Sigmoid colon (tissue), 7 donors: ENCODE data around the gene SPSB1. TPM values are rescaled to one million over a fixed set of nuclear protein-coding genes. Genes with fewer than 3 reads are reported as not detected.

Source experiments
- DNase-seq: peaks from one replicate; pipeline ENCODE4 v3.0.0-alpha.2; 2019
- H3K27ac ChIP-seq, 4 donors: fragments of 200-600 bp; sonication (generic); one replicate each; pipeline ENCODE4 v1.5.1; 2016 to 2019; ENCODE audit warnings: mild to moderate bottlenecking in 1 of 4
- H3K27me3 ChIP-seq, 3 donors: fragments of 200-600 bp; sonication (generic); one replicate each; pipeline ENCODE4 v1.5.1; 2019; ENCODE audit warnings: mild to moderate bottlenecking in 1 of 3
- H3K36me3 ChIP-seq, 4 donors: fragments of 200-600 bp; sonication (generic); one replicate each; pipeline ENCODE4 v1.5.1; 2016 to 2019
- H3K4me1 ChIP-seq, 4 donors: fragments of 200-600 bp; sonication (generic); one replicate each; pipeline ENCODE4 v1.5.1; 2017 to 2019
- H3K4me3 ChIP-seq, 4 donors: fragments of 200-600 bp; sonication (generic); one replicate each; pipeline ENCODE4 v1.5.1; 2017 to 2019; ENCODE audit warnings: mild to moderate bottlenecking in 2 of 4, moderate library complexity in 1 of 4
- H3K9me3 ChIP-seq, 4 donors: fragments of 200-600 bp in 3 of 4; sonication (generic) in 3 of 4; one replicate each; pipeline versions ENCODE4 v1.5.1 to v1.6.1; 2013 to 2019
- CTCF ChIP-seq, 4 experiments: fragments of 450-650 bp in 3 of 4; fragments of 200-600 bp in 1 of 4; IDR thresholded peaks; one replicate each; pipeline ENCODE4 v1.5.1; 2016 to 2019; ENCODE audit warnings: antibody characterized with exemption in 4 of 4, mild to moderate bottlenecking in 3 of 4, moderate library complexity in 2 of 4
- EP300 ChIP-seq, 4 donors: sonication (generic); formaldehyde crosslinking; IDR thresholded peaks; one replicate each; pipeline ENCODE4 v1.6.1; 2017; ENCODE audit warnings: antibody characterized with exemption in 4 of 4
- POLR2A ChIP-seq, 2 donors: fragments of 450-650 bp; IDR thresholded peaks; one replicate each; pipeline ENCODE4 v1.6.1; 2016; ENCODE audit warnings: antibody characterized with exemption in 2 of 2, mild to moderate bottlenecking in 2 of 2, moderate library complexity in 2 of 2
- POLR2AphosphoS5 ChIP-seq, 4 donors: sonication (generic); formaldehyde crosslinking; IDR thresholded peaks; one replicate each; pipeline ENCODE4 v1.6.1; 2017; ENCODE audit warnings: antibody characterized with exemption in 4 of 4
- WGBS, 2 donors: extraction: QIAGEN DNeasy Blood & Tissue Kit; methylation state at CpG; one replicate each; pipeline ENCODE4 v1.1.7; 2013; 5-methylcytosine and 5-hydroxymethylcytosine counted together
- intact Hi-C: fragments of 100-400 bp; cut with DNase I; formaldehyde crosslinking; loops from one replicate; pipeline ENCODE4 v1.15.1; 2023
- polyA plus RNA-seq, 3 donors: library from polyadenylated mRNA; stranded (reverse); fragments of 200-250 nt; gene quantifications; one replicate each; pipeline ENCODE4 v1.2.3, GENCODE V29; 2013
- total RNA-seq, 4 donors: library from RNA; depleted of rRNA; stranded (reverse); fragments of >200 nt; gene quantifications; one replicate each; pipeline ENCODE4 v1.1.0, GENCODE V29; 2016
- donor health status: healthy with polysubstance abuse.
- donor health status: Bipolar disorder and iron deficiency.
- donor health status: healthy.

The SPSB1 gene
- total and polyA plus RNA-seq, 7 donors, result 17.4 to 34.3 (median 26.4) TPM

GRCh38 chr1:9317072-9317471 is 24.4 kb downstream of the SPSB1 start:
- Histone ChIP-seq H3K4me1 (peaks cover 0 to 100% (median 87%) of the 10 kb centered on the region in 4 donors), H3K4me3 (no peak overlapping the region), H3K27ac (peak overlapping the region; percentile 59 to 87 (median 86)), H3K9me3 (no peaks in the 10 kb centered on the region), H3K36me3 (no peaks in the 10 kb centered on the region), H3K27me3 (no peaks in the 10 kb centered on the region)
- no peak for TF ChIP-seq CTCF (IDR thresholded peaks at IDR 0.05)
- no peak for TF ChIP-seq POLR2AphosphoS5 (IDR thresholded peaks at IDR 0.05)
- no peak for TF ChIP-seq EP300 (IDR thresholded peaks at IDR 0.05)
- no peak for TF ChIP-seq POLR2A (IDR thresholded peaks at IDR 0.05)
- WGBS, 2 donors, result 84 to 90% methylated on average over 7 of the region's 7 CpGs
- no peak for DNase-seq
- intact Hi-C loops, result no loop called here

- peak overlapping the region; percentile 59 to 87 (median 86) for H3K27ac ChIP-seq
- no peaks in the 10 kb centered on the region for H3K9me3 ChIP-seq
- TF ChIP-seq POLR2AphosphoS5 (IDR thresholded peaks at IDR 0.05) (peak in 3 of 4 donors; percentile 57 to 78 (median 67)), EP300 (IDR thresholded peaks at IDR 0.05) (peak in 2 of 4 donors; percentile 62 to 66), POLR2A (IDR thresholded peaks at IDR 0.05) (no peak), CTCF (IDR thresholded peaks at IDR 0.05) (no peak)
- WGBS, 2 donors, result 50 to 78% methylated on average over 28 of the region's 28 CpGs
- H3K36me3 ChIP-seq, result no peaks in the 10 kb centered on the region
- DNase-seq, result peak; percentile 90
- H3K4me3 ChIP-seq, result peak overlapping the region in 3 of 4 donors; percentile 4 to 12 (median 12)
- no peaks in the 10 kb centered on the region for H3K27me3 ChIP-seq
- intact Hi-C loops, result no loop called here
- H3K4me1 ChIP-seq, result peaks cover 0 to 100% (median 86%) of the 10 kb centered on the region in 4 donors
Measured at GRCh38 chr1:9317591-9318417, 25.1 kb downstream of the SPSB1 start.

- Histone ChIP-seq H3K36me3 (no peaks in the 10 kb centered on the region), H3K4me1 (peaks cover 0 to 100% (median 90%) of the 10 kb centered on the region in 4 donors), H3K27me3 (no peaks in the 10 kb centered on the region), H3K4me3 (no peak overlapping the region), H3K27ac (peak overlapping the region in 3 of 4 donors; percentile 85 to 87 (median 86)), H3K9me3 (no peaks in the 10 kb centered on the region)
- no peak for DNase-seq
- 86 to 90% methylated on average over 20 of the region's 20 CpGs for WGBS, 2 donors
- intact Hi-C loops, result no loop called here
- no peak for TF ChIP-seq CTCF (IDR thresholded peaks at IDR 0.05)
- no peak for TF ChIP-seq EP300 (IDR thresholded peaks at IDR 0.05)
- no peak for TF ChIP-seq POLR2AphosphoS5 (IDR thresholded peaks at IDR 0.05)
- TF ChIP-seq POLR2A (IDR thresholded peaks at IDR 0.05), result no peak
Measured at GRCh38 chr1:9319208-9319788, 26.6 kb downstream of the SPSB1 start.

- Histone ChIP-seq H3K27me3 (no peaks in the 10 kb centered on the region), H3K9me3 (no peaks in the 10 kb centered on the region), H3K36me3 (no peaks in the 10 kb centered on the region), H3K27ac (peak overlapping the region; percentile 52 to 87 (median 86)), H3K4me1 (peaks cover 0 to 100% (median 94%) of the 10 kb centered on the region in 4 donors), H3K4me3 (no peak overlapping the region)
- 71 to 75% methylated on average over 21 of the region's 21 CpGs for WGBS, 2 donors
- no peak for DNase-seq
- intact Hi-C loops, result no loop called here
- TF ChIP-seq EP300 (IDR thresholded peaks at IDR 0.05), result no peak
- no peak for TF ChIP-seq POLR2A (IDR thresholded peaks at IDR 0.05)
- TF ChIP-seq CTCF (IDR thresholded peaks at IDR 0.05), result no peak
- no peak for TF ChIP-seq POLR2AphosphoS5 (IDR thresholded peaks at IDR 0.05)
Measured at GRCh38 chr1:9319789-9320519, 27.3 kb downstream of the SPSB1 start.
